Fibroblast of the aortic adventitia (primary cell): ENCODE results near the gene SHISA3. TPM values are rescaled to one million over a fixed set of nuclear protein-coding genes. Genes with fewer than 3 reads are reported as not detected.

Experiments
- DNase-seq: peaks from one replicate; pipeline ENCODE4 v3.0.0-alpha.2; 2010; ENCODE audit warnings: low read depth
- H3K4me3 ChIP-seq: 2 replicates; pipeline ENCODE4 v1.5.1; 2011; ENCODE audit warnings: low read depth, mild to moderate bottlenecking, control low read depth, low read length, moderate library complexity
- CTCF ChIP-seq: IDR thresholded peaks from 2 replicates; pipeline ENCODE4 v1.5.1; 2011; ENCODE audit warnings: mild to moderate bottlenecking, low read length, control low read depth, inconsistent platforms; ENCODE audit not compliant: insufficient read depth
- total RNA-seq: library from RNA; depleted of rRNA; stranded (reverse); fragments of >200 nt; gene quantifications from 2 replicates; pipeline ENCODE4 v1.2.3, GENCODE V29; 2012; ENCODE audit warnings: low replicate concordance

The SHISA3 gene
- total RNA-seq, 1 donor, result 6.0 TPM

- H3K4me3 ChIP-seq, result peak overlapping the region; percentile 64
- TF ChIP-seq CTCF, result no peak
- DNase-seq, result no peak
Observed at GRCh38 chr4:42398871-42399331, 1.6 kb downstream of the SHISA3 start.

DNA sequence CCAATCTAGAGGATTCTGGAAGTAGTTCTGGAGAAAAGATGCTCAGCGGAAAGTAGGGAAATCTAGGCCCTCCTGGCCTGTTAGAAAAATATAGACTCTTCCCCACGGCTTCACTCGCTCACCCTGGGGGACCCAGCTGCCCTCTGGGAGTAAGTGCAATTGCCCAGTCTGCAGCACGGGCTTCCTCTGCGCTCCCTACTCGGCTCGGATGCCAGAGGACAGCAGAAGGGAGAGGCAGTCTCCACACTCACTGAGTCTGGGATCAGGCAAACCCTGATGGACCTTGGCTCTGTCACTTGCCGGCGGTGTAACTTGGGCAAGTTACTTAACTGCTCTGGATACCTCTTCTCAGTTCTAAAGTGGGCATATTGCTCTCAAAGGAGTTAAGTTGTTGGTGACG lies 2.1 kb downstream of the SHISA3 start:
- H3K4me3 ChIP-seq, result no peak overlapping the region
- no peak for DNase-seq

DNA sequence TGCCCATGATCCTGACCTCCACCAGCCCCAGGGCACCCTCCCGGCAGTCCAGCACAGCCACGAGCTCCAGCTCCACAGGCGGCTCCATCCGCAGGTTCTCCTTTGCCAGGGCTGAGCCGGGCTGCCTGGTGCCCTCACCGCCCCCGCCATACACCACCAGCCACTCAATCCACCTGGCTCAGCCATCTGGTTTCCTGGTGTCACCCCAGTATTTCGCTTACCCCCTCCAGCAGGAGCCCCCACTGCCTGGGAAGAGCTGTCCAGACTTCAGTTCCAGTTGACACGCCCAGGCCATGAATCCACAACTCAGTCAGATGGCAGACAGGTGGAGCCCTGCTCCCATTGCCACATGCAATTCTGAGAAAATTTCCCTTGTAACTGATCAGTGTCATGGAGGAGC lies 3.9 kb downstream of the SHISA3 start:
- no peak overlapping the region for H3K4me3 ChIP-seq
- no peak for DNase-seq
- TF ChIP-seq CTCF, result no peak

More for the DNA sequence above, 2.1 kb downstream of the SHISA3 start:
- TF ChIP-seq CTCF, result no peak

DNA sequence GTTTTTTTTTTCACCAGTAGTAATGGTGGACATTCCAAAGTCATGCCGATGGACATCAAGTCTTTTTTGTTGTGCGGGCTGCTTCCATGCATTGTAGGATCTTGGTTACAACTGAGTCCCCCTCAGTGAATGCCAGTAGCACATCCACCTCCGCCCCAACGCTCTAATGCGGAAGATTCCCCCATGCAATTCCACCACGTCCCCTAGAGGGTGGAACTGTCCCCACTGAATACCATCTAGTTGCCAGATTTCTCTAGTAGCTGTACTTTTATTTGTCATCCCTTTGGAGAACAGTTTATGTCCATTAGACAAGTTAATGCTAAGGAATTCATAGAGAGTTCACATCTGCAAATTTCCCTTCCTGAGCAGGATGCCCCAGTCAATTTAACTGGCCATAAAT lies 6.7 kb downstream of the SHISA3 start:
- peak; percentile 2 for TF ChIP-seq CTCF

GRCh38 chr4:42410446-42410845 lies 13.2 kb downstream of the SHISA3 start:
- no peak for DNase-seq
- no peak overlapping the region for H3K4me3 ChIP-seq
- TF ChIP-seq CTCF, result no peak

More for the DNA sequence above, 6.7 kb downstream of the SHISA3 start:
- DNase-seq, result no peak
- no peak overlapping the region for H3K4me3 ChIP-seq

GRCh38 chr4:42411803-42412202 lies 14.5 kb downstream of the SHISA3 start:
- TF ChIP-seq CTCF, result no peak
- H3K4me3 ChIP-seq, result peak overlapping the region; percentile 15
- no peak for DNase-seq

DNA sequence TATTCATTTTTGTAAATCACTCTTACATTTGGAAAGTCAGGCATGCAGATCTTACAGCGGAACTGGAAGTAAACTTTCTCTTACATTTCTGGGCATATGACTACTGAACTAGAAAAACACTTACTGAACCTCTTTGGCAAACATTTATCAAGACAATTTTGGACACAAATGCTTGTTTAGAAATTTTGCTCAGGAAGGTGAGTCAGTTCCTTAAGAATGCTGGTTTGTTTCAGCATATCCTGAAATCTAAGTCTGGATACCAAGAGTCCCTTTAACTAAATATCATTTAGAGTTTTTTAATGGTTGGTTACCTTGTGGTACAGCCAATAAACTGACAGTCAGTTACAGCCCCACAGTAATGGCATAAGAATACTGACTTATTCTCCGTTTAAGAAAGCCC lies 15.0 kb downstream of the SHISA3 start:
- peak overlapping the region; percentile 15 for H3K4me3 ChIP-seq
- TF ChIP-seq CTCF, result no peak
- DNase-seq, result peak; percentile 98
